ENCODE data around the gene EPHB1.

EPHB1 gene

GRCh38 chr3:134911586-134912548, 116.8 kb downstream of the EPHB1 start:
- DNase-seq (ENCODE audit: low read depth): no peak

- no peak for DNase-seq (ENCODE audit: low read depth)
Measured at GRCh38 chr3:134916276-134916961, 121.4 kb downstream of the EPHB1 start.

GRCh38 chr3:134917631-134918030, 122.6 kb downstream of the EPHB1 start:
- DNase-seq (ENCODE audit: low read depth): no peak

GRCh38 chr3:134918441-134918840, 123.4 kb downstream of the EPHB1 start:
- DNase-seq (ENCODE audit: low read depth): no peak

GRCh38 chr3:134922101-134922500, 127.0 kb downstream of the EPHB1 start:
- DNase-seq (ENCODE audit: low read depth): no peak

- DNase-seq (ENCODE audit: low read depth): no peak
Measured at GRCh38 chr3:134922866-134923265, 127.8 kb downstream of the EPHB1 start.

GRCh38 chr3:134923286-134923685, 128.2 kb downstream of the EPHB1 start:
- DNase-seq (ENCODE audit: low read depth): no peak

GRCh38 chr3:134927599-134927998, 132.5 kb downstream of the EPHB1 start:
- no peak for DNase-seq (ENCODE audit: low read depth)

- DNase-seq (ENCODE audit: low read depth): no peak
Measured at GRCh38 chr3:134928392-134928791, 133.3 kb downstream of the EPHB1 start.

- no peak for DNase-seq (ENCODE audit: low read depth)
Measured at GRCh38 chr3:134928819-134929218, 133.8 kb downstream of the EPHB1 start.

- DNase-seq (ENCODE audit: low read depth): no peak
Measured at GRCh38 chr3:134929976-134930375, 134.9 kb downstream of the EPHB1 start.

GRCh38 chr3:134931045-134931785, 136.2 kb downstream of the EPHB1 start:
- DNase-seq (ENCODE audit: low read depth): no peak

- DNase-seq (ENCODE audit: low read depth): no peak
Measured at GRCh38 chr3:134932035-134932434, 137.0 kb downstream of the EPHB1 start.

- no peak for DNase-seq (ENCODE audit: low read depth)
Measured at GRCh38 chr3:134933997-134934396, 138.9 kb downstream of the EPHB1 start.

- no peak for DNase-seq (ENCODE audit: low read depth)
Measured at GRCh38 chr3:134934933-134935332, 139.9 kb downstream of the EPHB1 start.

GRCh38 chr3:134937256-134938028, 142.4 kb downstream of the EPHB1 start:
- no peak for DNase-seq (ENCODE audit: low read depth)

- DNase-seq (ENCODE audit: low read depth): no peak
Measured at GRCh38 chr3:134938029-134938525, 143.0 kb downstream of the EPHB1 start.

- DNase-seq (ENCODE audit: low read depth): no peak
Measured at GRCh38 chr3:134939978-134940377, 144.9 kb downstream of the EPHB1 start.

- no peak for DNase-seq (ENCODE audit: low read depth)
Measured at GRCh38 chr3:134941820-134942219, 146.8 kb downstream of the EPHB1 start.

- no peak for DNase-seq (ENCODE audit: low read depth)
Measured at GRCh38 chr3:134944429-134944828, 149.4 kb downstream of the EPHB1 start.

- no peak for DNase-seq (ENCODE audit: low read depth)
Measured at GRCh38 chr3:134949150-134949549, 154.1 kb downstream of the EPHB1 start.

- DNase-seq (ENCODE audit: low read depth): no peak
Measured at GRCh38 chr3:134952371-134952770, 157.3 kb downstream of the EPHB1 start.
